Upper lobe of left lung (tissue), 6 donors: ENCODE measurements around the gene SNTG2. TPM values are rescaled to one million over a fixed set of nuclear protein-coding genes. Genes with fewer than 3 reads are reported as not detected.

Experiments used
- ATAC-seq, 2 donors: fragments of 200-7000 bp; cut with Tn5 transposase; one replicate each; pipeline ENCODE4 v1.9.1; 2022; ENCODE audit warnings: mild to moderate bottlenecking in 2 of 2, moderate library complexity in 2 of 2; ENCODE audit not compliant: low FRiP score in 2 of 2
- DNase-seq, 2 donors: peaks; one replicate each; pipeline ENCODE4 v3.0.0-alpha.2; 2019 to 2020
- H3K27ac ChIP-seq, 4 donors: fragments of 200-600 bp; sonication (generic); one replicate each; pipeline ENCODE4 v1.5.1; 2016 to 2019
- H3K27me3 ChIP-seq, 4 donors: fragments of 200-600 bp; sonication (generic); one replicate each; pipeline ENCODE4 v1.5.1; 2017 to 2019
- H3K36me3 ChIP-seq, 4 donors: fragments of 200-600 bp; sonication (generic); one replicate each; pipeline ENCODE4 v1.5.1; 2016 to 2019
- H3K4me1 ChIP-seq, 4 donors: fragments of 200-600 bp; sonication (generic); one replicate each; pipeline ENCODE4 v1.5.1; 2018 to 2019
- H3K4me3 ChIP-seq, 4 donors: fragments of 200-600 bp; sonication (generic); one replicate each; pipeline ENCODE4 v1.5.1; 2017 to 2019; ENCODE audit warnings: mild to moderate bottlenecking in 2 of 4, moderate library complexity in 1 of 4
- H3K9me3 ChIP-seq, 4 donors: fragments of 200-600 bp; sonication (generic); one replicate each; pipeline ENCODE4 v1.5.1; 2018 to 2019
- EP300 ChIP-seq, 4 donors: sonication (generic); formaldehyde crosslinking; IDR thresholded peaks; one replicate each; pipeline ENCODE4 v1.5.1; 2017; ENCODE audit warnings: antibody characterized with exemption in 4 of 4, control low read depth in 2 of 4
- POLR2A ChIP-seq, 4 donors: fragments of 450-650 bp; IDR thresholded peaks; one replicate each; pipeline ENCODE4 v1.5.1; 2016 to 2017; ENCODE audit warnings: antibody characterized with exemption in 4 of 4, mild to moderate bottlenecking in 2 of 4
- POLR2AphosphoS5 ChIP-seq, 2 donors: sonication (generic); formaldehyde crosslinking; IDR thresholded peaks; one replicate each; pipeline ENCODE4 v1.5.1; 2017; ENCODE audit warnings: antibody characterized with exemption in 2 of 2
- WGBS, 2 donors: methylation state at CpG; one replicate each; pipeline ENCODE4 v1.1.5; 2017 to 2018; 5-methylcytosine and 5-hydroxymethylcytosine counted together
- total RNA-seq, 6 donors: library from RNA; depleted of rRNA in 4 of 6; stranded (reverse); fragments of >200 nt in 4 of 6; gene quantifications; one replicate each; pipeline versions ENCODE4 v1.1.0 to v1.2.1, GENCODE V29; 2016 to 2021
- TF ChIP-seq, protein P1 (sequence below), 6 experiments: fragments of 450-650 bp in 4 of 6; fragments of 200-600 bp in 2 of 6; sonication (generic) in 2 of 6; IDR thresholded peaks; one replicate each; pipeline ENCODE4 v1.5.1; 2016 to 2019; ENCODE audit warnings: antibody characterized with exemption in 6 of 6
- donor health status: DM: no; HTN: no; CAD: no; lungs with moderate emphysema.
- donor health status: DM: no; HTN: yes; CAD: no; lungs with severe emphysema.

SNTG2 gene
- total RNA-seq, 6 donors from 2014 or later = 1.1 to 13.6 (median 3.0) TPM

DNA sequence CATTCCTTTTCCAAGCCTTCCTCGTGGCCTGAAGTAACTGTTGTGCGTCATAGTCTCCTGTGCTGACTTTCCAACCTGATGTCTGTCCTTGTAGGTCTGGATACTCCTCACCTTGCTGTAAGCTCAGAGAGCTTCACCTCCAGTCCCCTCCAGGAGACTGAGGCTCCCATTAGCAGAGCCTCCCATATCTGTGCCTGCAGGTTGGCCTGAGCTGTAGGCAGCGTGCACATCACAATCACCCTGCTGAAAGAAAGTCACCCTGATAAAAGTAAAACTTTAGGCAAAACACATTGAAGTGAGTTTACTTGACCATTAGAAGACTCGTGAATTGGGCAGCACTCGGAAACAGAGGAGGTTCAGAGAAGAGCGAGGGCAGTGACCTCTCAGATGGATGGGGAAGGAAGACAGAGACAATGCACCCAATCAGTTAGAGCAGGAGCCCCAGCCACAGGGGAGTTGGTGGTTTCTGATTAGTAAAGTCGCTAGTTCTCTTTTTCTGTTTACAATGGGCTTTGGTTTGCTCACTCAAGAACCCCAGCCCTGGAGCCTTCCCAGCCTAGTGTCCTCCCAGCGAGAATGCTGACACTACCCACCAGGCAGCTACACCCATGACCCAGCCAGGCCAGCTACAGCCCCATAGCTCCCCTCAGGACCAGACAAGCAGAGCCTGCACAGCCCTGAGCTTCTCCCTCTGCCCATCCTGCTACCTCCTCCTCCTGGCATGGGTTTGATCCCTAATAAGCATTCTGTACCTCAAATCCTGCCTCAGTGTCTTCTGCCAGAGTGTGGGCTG lies 450.5 kb downstream of the SNTG2 start:
- TF ChIP-seq POLR2A (IDR thresholded peaks at IDR 0.05) = no peak
- TF ChIP-seq, protein P1, sequence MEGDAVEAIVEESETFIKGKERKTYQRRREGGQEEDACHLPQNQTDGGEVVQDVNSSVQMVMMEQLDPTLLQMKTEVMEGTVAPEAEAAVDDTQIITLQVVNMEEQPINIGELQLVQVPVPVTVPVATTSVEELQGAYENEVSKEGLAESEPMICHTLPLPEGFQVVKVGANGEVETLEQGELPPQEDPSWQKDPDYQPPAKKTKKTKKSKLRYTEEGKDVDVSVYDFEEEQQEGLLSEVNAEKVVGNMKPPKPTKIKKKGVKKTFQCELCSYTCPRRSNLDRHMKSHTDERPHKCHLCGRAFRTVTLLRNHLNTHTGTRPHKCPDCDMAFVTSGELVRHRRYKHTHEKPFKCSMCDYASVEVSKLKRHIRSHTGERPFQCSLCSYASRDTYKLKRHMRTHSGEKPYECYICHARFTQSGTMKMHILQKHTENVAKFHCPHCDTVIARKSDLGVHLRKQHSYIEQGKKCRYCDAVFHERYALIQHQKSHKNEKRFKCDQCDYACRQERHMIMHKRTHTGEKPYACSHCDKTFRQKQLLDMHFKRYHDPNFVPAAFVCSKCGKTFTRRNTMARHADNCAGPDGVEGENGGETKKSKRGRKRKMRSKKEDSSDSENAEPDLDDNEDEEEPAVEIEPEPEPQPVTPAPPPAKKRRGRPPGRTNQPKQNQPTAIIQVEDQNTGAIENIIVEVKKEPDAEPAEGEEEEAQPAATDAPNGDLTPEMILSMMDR (IDR thresholded peaks at IDR 0.05) = no peak
- TF ChIP-seq POLR2AphosphoS5 (IDR thresholded peaks at IDR 0.05) = no peak
- TF ChIP-seq EP300 (IDR thresholded peaks at IDR 0.05) = no peak
- 69 to 75% methylated on average over 8 of the region's 8 CpGs for WGBS, 2 donors

DNA sequence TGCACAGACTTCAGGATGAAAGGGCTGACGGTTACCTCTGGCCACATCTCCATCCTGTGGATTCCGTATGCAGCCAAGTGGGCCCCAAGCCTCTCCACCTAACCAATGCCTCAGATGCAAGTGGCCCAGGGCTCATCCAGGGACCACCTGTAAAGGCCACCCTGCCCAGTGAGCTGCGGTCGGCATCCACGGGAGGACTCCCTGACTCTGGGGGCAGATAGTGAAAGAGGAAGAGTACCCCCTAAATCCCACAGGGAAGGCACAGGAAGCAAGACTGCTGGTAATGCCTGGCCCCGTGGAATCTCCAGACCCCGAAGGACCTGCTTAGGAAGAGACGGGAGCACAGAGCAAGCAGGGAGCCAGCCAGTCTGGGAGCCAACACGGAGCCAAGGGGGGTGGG lies 451.4 kb downstream of the SNTG2 start:
- Histone ChIP-seq H3K36me3 (no peaks in the 10 kb centered on the region), H3K4me3 (no peak overlapping the region), H3K27me3 (no peaks in the 10 kb centered on the region), H3K4me1 (no peaks in the 10 kb centered on the region), H3K27ac (no peak overlapping the region), H3K9me3 (no peaks in the 10 kb centered on the region)
- 84 to 87% methylated on average over 7 to 9 of the region's 9 CpGs for WGBS, 2 donors
- no peak for ATAC-seq
- DNase-seq = no peak
- TF ChIP-seq EP300 (IDR thresholded peaks at IDR 0.05) = no peak
- TF ChIP-seq POLR2A (IDR thresholded peaks at IDR 0.05) = no peak
- TF ChIP-seq POLR2AphosphoS5 (IDR thresholded peaks at IDR 0.05) = no peak
- TF ChIP-seq, protein P1 (IDR thresholded peaks at IDR 0.05) = no peak

More for the DNA sequence above, 450.5 kb downstream of the SNTG2 start:
- no peaks in the 10 kb centered on the region for H3K27me3 ChIP-seq
- ATAC-seq = peak in 1 of 2 donors; percentile 25
- H3K36me3 ChIP-seq = no peaks in the 10 kb centered on the region
- H3K4me3 ChIP-seq = no peak overlapping the region
- no peaks in the 10 kb centered on the region for H3K4me1 ChIP-seq
- no peaks in the 10 kb centered on the region for H3K9me3 ChIP-seq
- no peak for DNase-seq
- no peak overlapping the region for H3K27ac ChIP-seq

DNA sequence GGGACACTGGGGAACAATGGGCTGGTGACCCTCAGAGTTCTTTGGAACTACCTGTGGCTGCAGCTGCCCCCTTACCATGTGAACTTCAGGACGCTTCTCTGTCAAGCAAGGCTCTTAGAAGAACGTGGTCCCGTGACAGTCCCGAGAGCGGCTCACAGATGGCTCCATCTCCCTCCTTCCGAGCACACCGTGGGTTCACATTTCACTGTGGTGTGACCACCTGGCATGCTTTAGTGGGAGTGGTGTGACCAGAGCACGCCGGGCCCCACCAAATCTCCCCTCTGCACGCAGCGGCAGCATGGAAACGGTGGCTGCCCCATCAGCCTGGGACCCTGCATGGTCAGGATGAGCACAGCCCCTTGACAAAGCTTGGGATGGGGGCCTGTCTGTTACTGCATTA lies 452.9 kb downstream of the SNTG2 start:
- DNase-seq (no peak), ATAC-seq (peak in 1 of 2 donors; percentile 48)
- Histone ChIP-seq H3K4me1 (no peaks in the 10 kb centered on the region), H3K4me3 (no peak overlapping the region), H3K27me3 (no peaks in the 10 kb centered on the region), H3K9me3 (no peaks in the 10 kb centered on the region), H3K36me3 (no peaks in the 10 kb centered on the region), H3K27ac (no peak overlapping the region)
- WGBS, 2 donors = 89% methylated on average over 12 of the region's 12 CpGs; no CpG with 5 or more reads in 1 of the 2 donors
- TF ChIP-seq, protein P1 (IDR thresholded peaks at IDR 0.05) = no peak
- TF ChIP-seq POLR2A (IDR thresholded peaks at IDR 0.05) (no peak), EP300 (IDR thresholded peaks at IDR 0.05) (no peak), POLR2AphosphoS5 (IDR thresholded peaks at IDR 0.05) (no peak)

DNA sequence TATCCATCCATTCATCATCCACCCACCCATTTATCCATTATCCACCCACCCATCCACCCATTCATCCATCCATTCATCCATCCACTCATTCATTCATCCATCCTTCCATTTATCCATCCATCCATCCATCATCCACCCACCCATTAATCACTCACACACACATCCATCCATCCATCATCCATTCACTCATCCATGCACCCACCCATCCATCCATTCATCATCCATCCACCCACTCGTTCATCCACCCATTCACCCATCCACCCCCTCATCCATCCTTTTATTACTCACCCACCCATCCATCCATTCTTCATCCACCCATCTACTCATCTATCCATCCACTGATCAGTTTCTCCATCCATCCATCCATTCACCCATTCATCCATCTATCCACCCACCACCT lies 454.5 kb downstream of the SNTG2 start:
- ATAC-seq (no peak), DNase-seq (no peak)
- WGBS, 2 donors = 81 to 92% methylated on average over 1 of the region's 1 CpG
- no peak overlapping the region for H3K4me3 ChIP-seq
- no peak for TF ChIP-seq EP300 (IDR thresholded peaks at IDR 0.05)
- no peak for TF ChIP-seq POLR2AphosphoS5 (IDR thresholded peaks at IDR 0.05)
- TF ChIP-seq, protein P1 (IDR thresholded peaks at IDR 0.05) = no peak
- TF ChIP-seq POLR2A (IDR thresholded peaks at IDR 0.05) = no peak
- H3K27ac ChIP-seq = no peak overlapping the region
- no peaks in the 10 kb centered on the region for H3K9me3 ChIP-seq
- no peaks in the 10 kb centered on the region for H3K4me1 ChIP-seq
- H3K27me3 ChIP-seq = no peaks in the 10 kb centered on the region
- H3K36me3 ChIP-seq = no peaks in the 10 kb centered on the region

DNA sequence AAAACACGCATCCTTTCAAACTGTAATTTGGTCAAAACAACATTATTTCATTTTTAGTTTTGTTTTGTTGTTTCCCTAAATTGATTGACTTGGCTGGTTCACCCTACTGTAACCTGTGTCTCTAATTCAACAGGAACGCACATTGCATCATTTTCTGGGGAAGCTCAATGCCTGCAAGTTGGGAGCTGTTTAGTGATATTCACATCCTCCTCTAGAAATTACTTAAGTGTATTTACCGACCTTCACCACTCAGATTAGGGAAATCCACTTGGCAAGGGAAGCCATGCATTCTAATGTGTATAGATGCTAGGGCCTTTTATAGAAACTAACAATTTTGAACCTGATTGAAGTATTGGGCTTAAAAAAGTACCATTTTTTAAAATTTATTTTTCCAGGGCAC lies 455.3 kb downstream of the SNTG2 start:
- H3K9me3 ChIP-seq = no peaks in the 10 kb centered on the region
- H3K27ac ChIP-seq = no peak overlapping the region
- no peaks in the 10 kb centered on the region for H3K4me1 ChIP-seq
- no peak overlapping the region for H3K4me3 ChIP-seq
- DNase-seq (no peak), ATAC-seq (no peak)
- H3K36me3 ChIP-seq = no peaks in the 10 kb centered on the region
- TF ChIP-seq, protein P1 (IDR thresholded peaks at IDR 0.05) = no peak
- TF ChIP-seq POLR2A (IDR thresholded peaks at IDR 0.05) (no peak), POLR2AphosphoS5 (IDR thresholded peaks at IDR 0.05) (no peak), EP300 (IDR thresholded peaks at IDR 0.05) (no peak)
- 74 to 79% methylated on average over 3 of the region's 3 CpGs for WGBS, 2 donors
- H3K27me3 ChIP-seq = no peaks in the 10 kb centered on the region
